H1 (cell line): ENCODE data around the gene HECTD4. TPM values are rescaled to one million over a fixed set of nuclear protein-coding genes. Genes with fewer than 3 reads are reported as not detected.

ENCODE experiments used
- CTCF ChIA-PET: fragments of 300-600 bp; sonication (Branson Sonifier 250); formaldehyde crosslinking; loops from one replicate; lab custom pipeline; 2021; ENCODE audit not compliant: partially characterized antibody; lab: Charles Lee
- POLR2A ChIA-PET: fragments of 300-600 bp; sonication (Branson Sonifier 250); formaldehyde crosslinking; loops from one replicate; lab custom pipeline; 2021; ENCODE audit warnings: inconsistent platforms; ENCODE audit not compliant: partially characterized antibody; lab: Charles Lee
- DNase-seq, 2 experiments: peaks; one replicate each; pipeline versions ENCODE4 v3.0.0 to v3.0.0-alpha.2; 2010 to 2022; ENCODE audit warnings: low spot score in 2 of 2, low read depth in 1 of 2, mixed read lengths in 1 of 2
- FAIRE-seq: peaks from 2 replicates; lab custom pipeline; 2011; peaks lifted over from hg19 to GRCh38; lab: Jason Lieb, UNC
- H2AFZ ChIP-seq: 2 replicates; pipeline ENCODE4 v1.8.1; 2012; ENCODE audit warnings: low read length, inconsistent platforms
- H2AK5ac ChIP-seq: 2 replicates; pipeline ENCODE4 v1.6.1; 2013; ENCODE audit warnings: low read depth, low read length
- H2BK120ac ChIP-seq: replicated peaks from 2 replicates; pipeline ENCODE3; 2013; ENCODE audit warnings: low read depth, low read length, inconsistent platforms
- H2BK12ac ChIP-seq: 2 replicates; pipeline ENCODE4 v1.6.1; 2013; ENCODE audit warnings: low read depth, low read length
- H2BK15ac ChIP-seq: 2 replicates; pipeline ENCODE4 v1.6.1; 2013; ENCODE audit warnings: low read length
- H2BK20ac ChIP-seq: 2 replicates; pipeline ENCODE4 v1.6.1; 2013; ENCODE audit warnings: low read length
- H2BK5ac ChIP-seq: 2 replicates; pipeline ENCODE4 v1.6.1; 2013; ENCODE audit warnings: low read depth, low read length
- H3K14ac ChIP-seq: 2 replicates; pipeline ENCODE4 v1.6.1; 2013; ENCODE audit warnings: inconsistent platforms; ENCODE audit not compliant: insufficient read length
- H3K18ac ChIP-seq: 2 replicates; pipeline ENCODE4 v1.6.1; 2013; ENCODE audit warnings: low read length; ENCODE audit errors: extremely low read depth
- H3K23ac ChIP-seq: 2 replicates; pipeline ENCODE4 v1.6.1; 2013; ENCODE audit warnings: inconsistent platforms; ENCODE audit not compliant: insufficient read length
- H3K23me2 ChIP-seq: 2 replicates; pipeline ENCODE4 v1.6.1; 2013; ENCODE audit warnings: low read depth, low read length
- H3K27ac ChIP-seq: 2 replicates; pipeline ENCODE4 v1.6.1; 2011; ENCODE audit warnings: low read depth, low read length, inconsistent platforms
- H3K27me3 ChIP-seq, 4 experiments: replicated peaks in 1 of 4; 1 replicate in 1 of 4; 2 replicates in 3 of 4; pipeline versions ENCODE4 v1.6.1 to v1.8.1; 2011 to 2013; ENCODE audit warnings: low read length in 3 of 4, mild to moderate bottlenecking in 3 of 4, inconsistent platforms in 2 of 4, mixed read lengths in 2 of 4, moderate library complexity in 1 of 4; ENCODE audit not compliant: control insufficient read depth in 3 of 4, insufficient read depth in 3 of 4; ENCODE audit errors: extremely low read depth in 1 of 4
- H3K36me3 ChIP-seq, 4 experiments: 2 replicates each; pipeline versions ENCODE4 v1.6.1 to v1.8.1; 2011 to 2013; ENCODE audit warnings: mild to moderate bottlenecking in 4 of 4, low read length in 3 of 4, moderate library complexity in 2 of 4, control low read depth in 1 of 4, inconsistent platforms in 1 of 4; ENCODE audit not compliant: insufficient read depth in 4 of 4, control insufficient read depth in 2 of 4
- H3K4ac ChIP-seq: replicated peaks from 2 replicates; pipeline ENCODE3; 2013; ENCODE audit warnings: low read length, low read depth, mixed read lengths, inconsistent platforms; ENCODE audit not compliant: insufficient read length
- H3K4me1 ChIP-seq, 4 experiments: replicated peaks in 1 of 4; 1 replicate in 1 of 4; 2 replicates in 3 of 4; pipeline versions ENCODE4 v1.6.1 to v1.8.1; 2011 to 2013; ENCODE audit warnings: low read length in 3 of 4, inconsistent platforms in 2 of 4, mixed read lengths in 1 of 4; ENCODE audit not compliant: insufficient read depth in 4 of 4, control insufficient read depth in 3 of 4
- H3K4me2 ChIP-seq, 2 experiments: 2 replicates each; pipeline versions ENCODE4 v1.6.1 to v1.8.1; 2011 to 2013; ENCODE audit warnings: low read depth in 2 of 2, low read length in 2 of 2, control low read depth in 1 of 2, inconsistent platforms in 1 of 2, mild to moderate bottlenecking in 1 of 2; ENCODE audit not compliant: insufficient read depth in 1 of 2
- H3K4me3 ChIP-seq, 4 experiments: fragments of 200-600, 300-600 bp in 1 of 4; sonication (generic), shearing (Covaris generic), sonication (Bioruptor Twin) in 1 of 4; 2 replicates each; pipeline versions ENCODE4 v1.5.1 to v1.8.1; 2011 to 2016; ENCODE audit warnings: low read length in 4 of 4, low read depth in 3 of 4, control low read depth in 2 of 4, inconsistent platforms in 2 of 4, mild to moderate bottlenecking in 2 of 4, mixed read lengths in 1 of 4, moderate library complexity in 1 of 4; ENCODE audit not compliant: insufficient read depth in 2 of 4; ENCODE audit errors: extremely low read depth in 1 of 4
- H3K56ac ChIP-seq: replicated peaks from 2 replicates; pipeline ENCODE3; 2013; ENCODE audit warnings: low read depth, mild to moderate bottlenecking, mixed read lengths, low read length, inconsistent platforms; ENCODE audit not compliant: insufficient read length
- H3K79me1 ChIP-seq: 2 replicates; pipeline ENCODE4 v1.6.1; 2013; ENCODE audit warnings: low read depth, low read length, control low read depth
- H3K79me2 ChIP-seq, 2 experiments: 2 replicates each; pipeline versions ENCODE4 v1.6.1 to v1.8.1; 2012 to 2013; ENCODE audit warnings: low read length in 2 of 2, mild to moderate bottlenecking in 2 of 2, inconsistent platforms in 1 of 2; ENCODE audit not compliant: insufficient read depth in 2 of 2, control insufficient read depth in 1 of 2
- H3K9ac ChIP-seq, 4 experiments: replicated peaks in 1 of 4; 1 replicate in 1 of 4; 2 replicates in 3 of 4; pipeline versions ENCODE4 v1.6.1 to v1.8.1; 2011 to 2013; ENCODE audit warnings: low read depth in 3 of 4, low read length in 3 of 4, control low read depth in 2 of 4, mild to moderate bottlenecking in 2 of 4, moderate library complexity in 2 of 4, inconsistent platforms in 1 of 4; ENCODE audit errors: extremely low read depth in 1 of 4
- H3K9me3 ChIP-seq, 2 experiments: 2 replicates each; pipeline versions ENCODE4 v1.6.1 to v1.8.1; 2012 to 2013; ENCODE audit warnings: mild to moderate bottlenecking in 2 of 2, moderate library complexity in 2 of 2, control low read depth in 1 of 2, inconsistent platforms in 1 of 2, low read depth in 1 of 2, low read length in 1 of 2, mixed read lengths in 1 of 2; ENCODE audit not compliant: insufficient read depth in 2 of 2
- H4K20me1 ChIP-seq, 2 experiments: replicated peaks in 1 of 2; 2 replicates each; pipeline versions ENCODE3 to v1.8.1; 2011 to 2013; ENCODE audit warnings: inconsistent platforms in 2 of 2, low read length in 2 of 2, mild to moderate bottlenecking in 1 of 2; ENCODE audit not compliant: insufficient read depth in 2 of 2, control insufficient read depth in 1 of 2
- H4K5ac ChIP-seq: 2 replicates; pipeline ENCODE4 v1.6.1; 2013; ENCODE audit warnings: low read length, low read depth, mixed read lengths, inconsistent platforms; ENCODE audit not compliant: insufficient read length
- H4K8ac ChIP-seq: 2 replicates; pipeline ENCODE4 v1.8.0; 2013; ENCODE audit warnings: mild to moderate bottlenecking, moderate library complexity, low read length, inconsistent platforms; ENCODE audit not compliant: insufficient read depth; ENCODE audit errors: extremely low read depth
- H4K91ac ChIP-seq: replicated peaks from 2 replicates; pipeline ENCODE3; 2013; ENCODE audit warnings: low read length, mixed read lengths, inconsistent platforms; ENCODE audit not compliant: insufficient read length
- CHD2 ChIP-seq: IDR thresholded peaks from 2 replicates; pipeline ENCODE4 v1.6.1; 2012; ENCODE audit warnings: low read length, improper control_type of control experiment
- E2F6 ChIP-seq: IDR thresholded peaks from 2 replicates; pipeline ENCODE4 v1.6.1; 2012; ENCODE audit warnings: inconsistent platforms
- JUND ChIP-seq: IDR thresholded peaks from 2 replicates; pipeline ENCODE4 v1.6.1; 2011; ENCODE audit warnings: mild to moderate bottlenecking, improper control_type of control experiment, low read length
- KDM1A ChIP-seq: fragments of 200-600, 300-600 bp; sonication (generic); IDR thresholded peaks from 2 replicates; pipeline ENCODE4 v1.7.1; 2016; ENCODE audit warnings: mild to moderate bottlenecking, low read length, borderline replicate concordance
- KDM5A ChIP-seq: fragments of 200-600 bp; IDR thresholded peaks from 2 replicates; pipeline ENCODE4 v1.7.1; 2012; ENCODE audit warnings: mild to moderate bottlenecking, low read length, inconsistent platforms, mixed read lengths
- NRF1 ChIP-seq: IDR thresholded peaks from 2 replicates; pipeline ENCODE4 v1.6.1; 2011; ENCODE audit warnings: mild to moderate bottlenecking, low read depth, low read length, improper control_type of control experiment
- POLR2A ChIP-seq, 2 experiments: IDR thresholded peaks; 1 replicate in 1 of 2; 2 replicates in 1 of 2; pipeline ENCODE4 v1.6.1; 2011; ENCODE audit warnings: low read depth in 2 of 2, low read length in 2 of 2, mild to moderate bottlenecking in 2 of 2; ENCODE audit errors: control extremely low read depth in 1 of 2
- RBBP5 ChIP-seq: IDR thresholded peaks from 2 replicates; pipeline ENCODE4 v1.7.1; 2012; ENCODE audit warnings: low read depth, mild to moderate bottlenecking, inconsistent platforms, low read length, moderate library complexity, borderline replicate concordance
- SIN3A ChIP-seq, 2 experiments: IDR thresholded peaks in 1 of 2; conservative IDR thresholded peaks in 1 of 2; 2 replicates each; pipeline ENCODE4 v1.6.1; 2011 to 2012; ENCODE audit warnings: low read length in 2 of 2, improper control_type of control experiment in 1 of 2, low read depth in 1 of 2, mild to moderate bottlenecking in 1 of 2
- SIRT6 ChIP-seq: IDR thresholded peaks from one replicate; pipeline ENCODE4 v1.7.1; 2012; ENCODE audit warnings: low read length, inconsistent platforms
- SIX5 ChIP-seq: IDR thresholded peaks from 2 replicates; pipeline ENCODE4 v1.6.1; 2011; ENCODE audit warnings: mild to moderate bottlenecking, low read depth, low read length
- SP2 ChIP-seq: IDR thresholded peaks from 2 replicates; pipeline ENCODE4 v1.6.1; 2012; ENCODE audit warnings: mild to moderate bottlenecking, low read length, inconsistent platforms
- TEAD4 ChIP-seq: IDR thresholded peaks from 2 replicates; pipeline ENCODE4 v1.6.1; 2012; ENCODE audit warnings: low read depth, low read length, inconsistent platforms, mixed read lengths
- WGBS, 2 experiments: shearing (Covaris generic) in 1 of 2; methylation state at CpG; one replicate each; pipeline versions ENCODE4 v1.1.6 to v1.1.7; 2013 to 2015; ENCODE audit warnings: low lambda C conversion rate in 2 of 2, mixed read lengths in 2 of 2, inconsistent platforms in 1 of 2, low coverage in 1 of 2, missing lambda C conversion rate in 1 of 2; ENCODE audit not compliant: insufficient replicate concordance in 2 of 2, insufficient coverage in 1 of 2, insufficient read length in 1 of 2; ENCODE audit errors: extremely low coverage in 1 of 2, missing lambda C conversion rate in 1 of 2; 5-methylcytosine and 5-hydroxymethylcytosine counted together
- polyA plus RNA-seq, 7 experiments: library from polyadenylated mRNA; depleted of rRNA in 3 of 7; stranded (reverse) in 5 of 7; unstranded in 2 of 7; fragments of >200 nt in 5 of 7; fragments of 200-250 nt in 2 of 7; gene quantifications; 1 replicate in 5 of 7; 2 replicates in 1 of 7; 4 replicates in 1 of 7; pipeline versions ENCODE4 v1.2.1 to v1.2.3, GENCODE V29; 2011 to 2013; ENCODE audit warnings: missing spikeins in 2 of 7, mixed read lengths in 2 of 7
- total RNA-seq: library from RNA; stranded (reverse); fragmentation: NEBNext Ultra II Directional; extraction: Animal tissue kit (Norgen Biotek cat#: 25700); gene quantifications from 2 replicates; pipeline ENCODE4 v1.2.1, GENCODE V29; 2021

HECTD4 gene
- total and polyA plus RNA-seq, 2 of the 8 experiments (the other 6 are each of a cell fraction or from before 2014, with no cell fraction given): 6.5 to 33.7 TPM

GRCh38 chr12:112175361-112176155 lies 206.7 kb downstream of the HECTD4 start:
- Histone ChIP-seq H4K8ac (no peak overlapping the region), H4K20me1 (no peaks in the 10 kb centered on the region), H2BK5ac (no peak overlapping the region), H3K36me3 (peaks cover 8 to 18% (median 11%) of the 10 kb centered on the region in 4 experiments; a peak in 7 of 8 replicates), H2BK15ac (no peak overlapping the region), H3K79me1 (no peaks in the 10 kb centered on the region), H3K27ac (no peak overlapping the region), H3K18ac (no peak overlapping the region), H3K56ac (no peak overlapping the region), H3K4me2 (no peak overlapping the region), H3K4me1 (no peaks in the 10 kb centered on the region), H2AFZ (no peak overlapping the region), H3K9me3 (no peaks in the 10 kb centered on the region), H2BK20ac (no peak overlapping the region), H4K91ac (no peak overlapping the region), H3K14ac (no peak overlapping the region), H4K5ac (no peak overlapping the region), H3K4ac (no peak overlapping the region), H3K79me2 (no peaks in the 10 kb centered on the region), H3K27me3 (no peaks in the 10 kb centered on the region), H2BK120ac (no peak overlapping the region), H2AK5ac (no peak overlapping the region), H3K9ac (no peak overlapping the region; a peak in 1 of 7 replicates), H2BK12ac (no peak overlapping the region), H3K4me3 (no peak overlapping the region), H3K23ac (no peak overlapping the region), H3K23me2 (no peaks in the 10 kb centered on the region)
- DNase-seq: no peak
- FAIRE-seq: no peak
- 94% methylated on average over 20 of the region's 20 CpGs; no CpG with 5 or more reads in 1 of the 2 experiments for WGBS, 2 experiments
- ChIA-PET POLR2A (no interaction called here), CTCF (interaction anchor here (1.6 kb wide), 1 partner anchor 23 kb away, joined by 5 read pairs; no protein-coding TSS in a partner anchor)
- TF ChIP-seq POLR2A (IDR thresholded peaks at IDR 0.05; ENCODE audit: control extremely low read depth in 1 of 2, low read depth in 2 of 2, low read length in 2 of 2) (no peak), SP2 (no peak), RBBP5 (no peak), SIRT6 (no peak), SIN3A (conservative IDR thresholded peaks at IDR 0.05 in 1 of 2, IDR thresholded peaks at IDR 0.05 in 1 of 2; ENCODE audit: low read depth in 1 of 2, low read length in 2 of 2) (no peak), NRF1 (no peak), TEAD4 (no peak), JUND (no peak), CHD2 (no peak), KDM1A (no peak), SIX5 (no peak), KDM5A (no peak), E2F6 (no peak)
